Liver (tissue), 9 donors: ENCODE data around the gene CDH4. TPM values are rescaled to one million over a fixed set of nuclear protein-coding genes. Genes with fewer than 3 reads are reported as not detected.

Experiments
- DNase-seq: peaks from one replicate; pipeline ENCODE4 v3.0.0-alpha.2; 2017; ENCODE audit warnings: low spot score
- H3K27ac ChIP-seq, 2 donors: one replicate each; pipeline ENCODE4 v1.7.0; 2013; ENCODE audit warnings: inconsistent platforms in 2 of 2, low read length in 2 of 2, control low read depth in 1 of 2, low read depth in 1 of 2, mild to moderate bottlenecking in 1 of 2
- H3K27me3 ChIP-seq, 4 donors: one replicate each; pipeline versions ENCODE4 v1.6.1 to v1.7.0; 2013; ENCODE audit warnings: low read length in 3 of 4, inconsistent platforms in 1 of 4, mild to moderate bottlenecking in 1 of 4, moderate library complexity in 1 of 4; ENCODE audit not compliant: control insufficient read depth in 4 of 4, insufficient read depth in 4 of 4
- H3K36me3 ChIP-seq, 4 donors: one replicate each; pipeline versions ENCODE4 v1.6.1 to v1.7.0; 2013; ENCODE audit warnings: low read length in 3 of 4, mild to moderate bottlenecking in 3 of 4, low read depth in 1 of 4, moderate library complexity in 1 of 4; ENCODE audit not compliant: control insufficient read depth in 4 of 4, insufficient read depth in 3 of 4
- H3K4me1 ChIP-seq, 4 donors: one replicate each; pipeline versions ENCODE4 v1.6.1 to v1.7.0; 2013; ENCODE audit warnings: low read length in 3 of 4, mild to moderate bottlenecking in 3 of 4, moderate library complexity in 1 of 4; ENCODE audit not compliant: control insufficient read depth in 4 of 4, insufficient read depth in 4 of 4
- H3K4me3 ChIP-seq, 3 donors: one replicate each; pipeline versions ENCODE4 v1.6.1 to v1.7.0; 2013; ENCODE audit warnings: low read length in 3 of 3, control low read depth in 1 of 3, low read depth in 1 of 3, mild to moderate bottlenecking in 1 of 3
- H3K9ac ChIP-seq, 2 donors: one replicate each; pipeline ENCODE4 v1.7.0; 2013; ENCODE audit warnings: low read length in 2 of 2, mild to moderate bottlenecking in 2 of 2, moderate library complexity in 2 of 2, control low read depth in 1 of 2, low read depth in 1 of 2
- H3K9me3 ChIP-seq, 4 donors: one replicate each; pipeline versions ENCODE4 v1.6.1 to v1.7.0; 2013; ENCODE audit warnings: low read length in 3 of 4; ENCODE audit not compliant: control insufficient read depth in 4 of 4
- EGR1 ChIP-seq, 2 donors: IDR thresholded peaks; 2 replicates each; pipeline ENCODE4 v1.6.1; 2016 to 2018; ENCODE audit warnings: antibody characterized with exemption in 2 of 2, low read depth in 2 of 2
- FOXA1 ChIP-seq: IDR thresholded peaks from 2 replicates; pipeline ENCODE4 v1.6.1; 2016; ENCODE audit warnings: antibody characterized with exemption
- FOXA2 ChIP-seq: IDR thresholded peaks from 2 replicates; pipeline ENCODE4 v1.6.1; 2016; ENCODE audit warnings: antibody characterized with exemption
- GABPA ChIP-seq, 2 donors: IDR thresholded peaks in 1 of 2; conservative IDR thresholded peaks in 1 of 2; 2 replicates each; pipeline ENCODE4 v1.6.1; 2016; ENCODE audit warnings: antibody characterized with exemption in 2 of 2, mild to moderate bottlenecking in 1 of 2, moderate library complexity in 1 of 2
- HNF4A ChIP-seq, 2 donors: conservative IDR thresholded peaks; 2 replicates each; pipeline ENCODE4 v1.6.1; 2016; ENCODE audit warnings: antibody characterized with exemption in 2 of 2, mild to moderate bottlenecking in 2 of 2
- HNF4G ChIP-seq: IDR thresholded peaks from 2 replicates; pipeline ENCODE4 v1.6.1; 2016; ENCODE audit warnings: antibody characterized with exemption
- JUND ChIP-seq, 2 donors: IDR thresholded peaks; 2 replicates each; pipeline ENCODE4 v1.6.1; 2016; ENCODE audit warnings: antibody characterized with exemption in 2 of 2
- NR2F2 ChIP-seq: IDR thresholded peaks from 2 replicates; pipeline ENCODE4 v1.6.1; 2016; ENCODE audit warnings: antibody characterized with exemption
- YY1 ChIP-seq: IDR thresholded peaks from 2 replicates; pipeline ENCODE4 v1.6.1; 2016; ENCODE audit warnings: antibody characterized with exemption, mild to moderate bottlenecking
- WGBS: extraction: QIAGEN DNeasy Blood & Tissue Kit; methylation state at CpG from one replicate; pipeline ENCODE4 v1.1.7; 2013; 5-methylcytosine and 5-hydroxymethylcytosine counted together
- polyA plus RNA-seq, 2 donors: library from polyadenylated mRNA; stranded (reverse) in 1 of 2; unstranded in 1 of 2; fragments of 200-250 nt in 1 of 2; fragments of >200 nt in 1 of 2; fragmentation: Nextera tagmentation in 1 of 2; extraction: Ambion mirVana in 1 of 2; gene quantifications; one replicate each; pipeline versions ENCODE4 v1.2.1 to v1.2.3, GENCODE V29; 2013 to 2015
- total RNA-seq, 2 donors: library from RNA; depleted of rRNA; stranded (reverse); fragments of >200 nt; gene quantifications; one replicate each; pipeline ENCODE4 v1.2.3, GENCODE V29; 2014
- TF ChIP-seq, protein P1 (sequence below): IDR thresholded peaks from 2 replicates; pipeline ENCODE4 v1.6.1; 2016; ENCODE audit warnings: antibody characterized with exemption
- TF ChIP-seq, protein P2 (sequence below): IDR thresholded peaks from 2 replicates; pipeline ENCODE4 v1.6.1; 2016; ENCODE audit warnings: antibody characterized with exemption, mild to moderate bottlenecking
- TF ChIP-seq, protein P3 (sequence below): IDR thresholded peaks from 2 replicates; pipeline ENCODE4 v1.6.1; 2016; ENCODE audit warnings: antibody characterized with exemption
- TF ChIP-seq, protein P4 (sequence below): fragments of 150-350 bp; IDR thresholded peaks from 2 replicates; pipeline ENCODE4 v1.5.1; 2017; ENCODE audit warnings: improper control_type of control experiment, low read depth, low read length; ENCODE audit not compliant: missing input control
- donor health status: healthy.
- donor health status: healthy.
- donor health status: healthy.
- donor health status: healthy.
- donor health status: healthy.

Gene CDH4
- total and polyA plus RNA-seq, 4 donors: 0.03 to 0.25 (median 0.19) TPM; not detected in 1

DNA sequence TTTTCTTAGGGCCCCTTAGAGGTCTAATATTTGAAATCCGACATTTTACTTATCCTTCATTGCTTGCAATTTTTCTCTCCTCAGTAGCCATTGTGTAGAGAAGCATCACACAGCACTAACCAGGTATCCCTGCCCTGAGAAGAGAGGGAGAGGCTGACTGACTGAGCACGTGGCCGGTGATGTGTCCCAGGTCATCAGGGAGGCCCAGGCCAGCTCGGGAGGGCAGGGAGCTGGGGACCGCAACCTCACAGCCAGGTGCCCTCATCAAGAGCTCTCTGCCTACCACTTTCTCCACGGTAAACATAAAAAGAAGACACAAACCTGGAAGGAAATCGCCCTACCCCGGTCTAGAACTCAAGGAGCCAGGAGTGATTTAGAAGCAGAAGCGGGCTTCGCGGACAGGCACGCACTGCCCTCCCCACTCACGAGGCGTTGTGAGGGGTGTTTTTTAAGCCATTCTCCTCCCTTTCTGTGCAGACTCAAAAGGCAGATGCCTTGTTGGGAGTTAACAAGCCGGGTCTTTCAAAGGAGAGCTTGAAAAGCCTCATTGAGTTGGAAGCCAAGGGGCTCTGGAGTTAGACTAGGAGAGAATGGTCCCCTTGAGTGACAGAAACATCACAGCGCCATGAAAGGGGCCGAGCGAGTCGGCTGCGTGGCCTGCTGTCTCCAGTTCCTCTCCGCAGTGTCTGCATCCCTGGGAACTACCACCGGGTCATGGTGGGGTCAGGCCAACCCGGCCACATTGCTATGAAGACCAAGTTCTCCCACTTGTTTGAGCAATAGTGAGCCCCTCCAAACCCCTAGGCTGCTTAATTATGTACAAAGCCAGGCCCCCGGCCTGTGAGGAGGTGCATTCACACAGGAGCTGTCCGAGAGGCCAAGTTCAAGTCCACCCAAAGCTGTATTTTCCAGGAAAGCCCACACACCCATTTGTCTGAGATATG is 285.4 kb downstream of the CDH4 start:
- Histone ChIP-seq H3K4me1 (no peaks in the 10 kb centered on the region), H3K27ac (no peak overlapping the region), H3K4me3 (no peak overlapping the region), H3K36me3 (no peaks in the 10 kb centered on the region), H3K9ac (no peak overlapping the region), H3K27me3 (no peaks in the 10 kb centered on the region), H3K9me3 (no peaks in the 10 kb centered on the region)
- TF ChIP-seq HNF4G: no peak
- TF ChIP-seq YY1: no peak
- no peak for TF ChIP-seq HNF4A (conservative IDR thresholded peaks at IDR 0.05)
- TF ChIP-seq, protein P1, sequence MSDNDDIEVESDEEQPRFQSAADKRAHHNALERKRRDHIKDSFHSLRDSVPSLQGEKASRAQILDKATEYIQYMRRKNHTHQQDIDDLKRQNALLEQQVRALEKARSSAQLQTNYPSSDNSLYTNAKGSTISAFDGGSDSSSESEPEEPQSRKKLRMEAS: no peak
- TF ChIP-seq FOXA1: no peak
- no peak for TF ChIP-seq JUND (IDR thresholded peaks at IDR 0.05)
- WGBS: 72% methylated on average over 25 of the region's 25 CpGs
- DNase-seq: no peak

DNA sequence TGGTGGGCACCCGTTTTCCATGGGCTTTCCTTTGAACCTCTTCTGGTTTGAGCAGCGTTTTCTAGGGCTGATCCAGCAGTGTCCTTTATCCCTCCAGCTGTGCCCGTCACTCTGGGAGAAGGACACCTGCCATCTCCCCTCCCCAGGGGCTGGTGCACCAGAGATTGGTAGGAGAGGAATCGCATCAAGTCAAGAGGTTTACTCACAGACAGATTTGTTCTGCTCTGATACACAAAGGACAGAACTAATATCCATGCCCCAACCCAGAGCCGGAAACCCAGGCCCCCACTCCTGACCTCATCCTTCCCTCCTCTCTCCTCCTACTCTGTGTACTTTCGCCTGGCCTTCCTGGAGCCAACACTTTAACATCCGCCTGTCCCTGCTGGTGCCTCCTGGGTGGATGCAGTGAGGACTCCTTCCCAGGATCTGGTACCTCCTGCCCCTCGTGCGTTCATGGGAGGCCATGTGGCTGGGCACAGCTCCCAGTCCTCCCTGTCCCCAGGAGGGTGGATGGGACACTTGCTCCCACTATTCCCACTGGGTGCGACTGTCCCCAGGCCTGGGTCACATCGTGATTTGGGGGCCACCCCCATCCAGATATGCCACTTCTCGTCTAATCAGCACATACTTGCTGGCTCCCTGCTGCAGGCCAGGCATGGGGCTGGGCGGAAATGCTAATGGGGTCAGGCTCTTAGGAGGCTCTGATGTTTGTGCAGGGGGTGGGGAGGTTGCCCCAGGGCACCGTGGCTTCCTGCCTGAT is 286.3 kb downstream of the CDH4 start:
- H3K36me3 ChIP-seq: no peaks in the 10 kb centered on the region
- H3K27ac ChIP-seq: no peak overlapping the region
- no peak for DNase-seq
- H3K9me3 ChIP-seq: no peaks in the 10 kb centered on the region
- no peak overlapping the region for H3K4me3 ChIP-seq
- H3K27me3 ChIP-seq: no peaks in the 10 kb centered on the region
- no peaks in the 10 kb centered on the region for H3K4me1 ChIP-seq
- no peak overlapping the region for H3K9ac ChIP-seq
- TF ChIP-seq, protein P2, sequence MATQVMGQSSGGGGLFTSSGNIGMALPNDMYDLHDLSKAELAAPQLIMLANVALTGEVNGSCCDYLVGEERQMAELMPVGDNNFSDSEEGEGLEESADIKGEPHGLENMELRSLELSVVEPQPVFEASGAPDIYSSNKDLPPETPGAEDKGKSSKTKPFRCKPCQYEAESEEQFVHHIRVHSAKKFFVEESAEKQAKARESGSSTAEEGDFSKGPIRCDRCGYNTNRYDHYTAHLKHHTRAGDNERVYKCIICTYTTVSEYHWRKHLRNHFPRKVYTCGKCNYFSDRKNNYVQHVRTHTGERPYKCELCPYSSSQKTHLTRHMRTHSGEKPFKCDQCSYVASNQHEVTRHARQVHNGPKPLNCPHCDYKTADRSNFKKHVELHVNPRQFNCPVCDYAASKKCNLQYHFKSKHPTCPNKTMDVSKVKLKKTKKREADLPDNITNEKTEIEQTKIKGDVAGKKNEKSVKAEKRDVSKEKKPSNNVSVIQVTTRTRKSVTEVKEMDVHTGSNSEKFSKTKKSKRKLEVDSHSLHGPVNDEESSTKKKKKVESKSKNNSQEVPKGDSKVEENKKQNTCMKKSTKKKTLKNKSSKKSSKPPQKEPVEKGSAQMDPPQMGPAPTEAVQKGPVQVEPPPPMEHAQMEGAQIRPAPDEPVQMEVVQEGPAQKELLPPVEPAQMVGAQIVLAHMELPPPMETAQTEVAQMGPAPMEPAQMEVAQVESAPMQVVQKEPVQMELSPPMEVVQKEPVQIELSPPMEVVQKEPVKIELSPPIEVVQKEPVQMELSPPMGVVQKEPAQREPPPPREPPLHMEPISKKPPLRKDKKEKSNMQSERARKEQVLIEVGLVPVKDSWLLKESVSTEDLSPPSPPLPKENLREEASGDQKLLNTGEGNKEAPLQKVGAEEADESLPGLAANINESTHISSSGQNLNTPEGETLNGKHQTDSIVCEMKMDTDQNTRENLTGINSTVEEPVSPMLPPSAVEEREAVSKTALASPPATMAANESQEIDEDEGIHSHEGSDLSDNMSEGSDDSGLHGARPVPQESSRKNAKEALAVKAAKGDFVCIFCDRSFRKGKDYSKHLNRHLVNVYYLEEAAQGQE: no peak
- TF ChIP-seq, protein P3, sequence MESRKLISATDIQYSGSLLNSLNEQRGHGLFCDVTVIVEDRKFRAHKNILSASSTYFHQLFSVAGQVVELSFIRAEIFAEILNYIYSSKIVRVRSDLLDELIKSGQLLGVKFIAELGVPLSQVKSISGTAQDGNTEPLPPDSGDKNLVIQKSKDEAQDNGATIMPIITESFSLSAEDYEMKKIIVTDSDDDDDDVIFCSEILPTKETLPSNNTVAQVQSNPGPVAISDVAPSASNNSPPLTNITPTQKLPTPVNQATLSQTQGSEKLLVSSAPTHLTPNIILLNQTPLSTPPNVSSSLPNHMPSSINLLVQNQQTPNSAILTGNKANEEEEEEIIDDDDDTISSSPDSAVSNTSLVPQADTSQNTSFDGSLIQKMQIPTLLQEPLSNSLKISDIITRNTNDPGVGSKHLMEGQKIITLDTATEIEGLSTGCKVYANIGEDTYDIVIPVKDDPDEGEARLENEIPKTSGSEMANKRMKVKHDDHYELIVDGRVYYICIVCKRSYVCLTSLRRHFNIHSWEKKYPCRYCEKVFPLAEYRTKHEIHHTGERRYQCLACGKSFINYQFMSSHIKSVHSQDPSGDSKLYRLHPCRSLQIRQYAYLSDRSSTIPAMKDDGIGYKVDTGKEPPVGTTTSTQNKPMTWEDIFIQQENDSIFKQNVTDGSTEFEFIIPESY: no peak
- TF ChIP-seq NR2F2: no peak
- TF ChIP-seq FOXA2: no peak
- TF ChIP-seq HNF4A (conservative IDR thresholded peaks at IDR 0.05): no peak
- TF ChIP-seq, protein P4, sequence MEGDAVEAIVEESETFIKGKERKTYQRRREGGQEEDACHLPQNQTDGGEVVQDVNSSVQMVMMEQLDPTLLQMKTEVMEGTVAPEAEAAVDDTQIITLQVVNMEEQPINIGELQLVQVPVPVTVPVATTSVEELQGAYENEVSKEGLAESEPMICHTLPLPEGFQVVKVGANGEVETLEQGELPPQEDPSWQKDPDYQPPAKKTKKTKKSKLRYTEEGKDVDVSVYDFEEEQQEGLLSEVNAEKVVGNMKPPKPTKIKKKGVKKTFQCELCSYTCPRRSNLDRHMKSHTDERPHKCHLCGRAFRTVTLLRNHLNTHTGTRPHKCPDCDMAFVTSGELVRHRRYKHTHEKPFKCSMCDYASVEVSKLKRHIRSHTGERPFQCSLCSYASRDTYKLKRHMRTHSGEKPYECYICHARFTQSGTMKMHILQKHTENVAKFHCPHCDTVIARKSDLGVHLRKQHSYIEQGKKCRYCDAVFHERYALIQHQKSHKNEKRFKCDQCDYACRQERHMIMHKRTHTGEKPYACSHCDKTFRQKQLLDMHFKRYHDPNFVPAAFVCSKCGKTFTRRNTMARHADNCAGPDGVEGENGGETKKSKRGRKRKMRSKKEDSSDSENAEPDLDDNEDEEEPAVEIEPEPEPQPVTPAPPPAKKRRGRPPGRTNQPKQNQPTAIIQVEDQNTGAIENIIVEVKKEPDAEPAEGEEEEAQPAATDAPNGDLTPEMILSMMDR: no peak
- TF ChIP-seq EGR1 (IDR thresholded peaks at IDR 0.05; ENCODE audit: low read depth in 2 of 2): no peak
- TF ChIP-seq YY1: no peak
- TF ChIP-seq HNF4G: no peak
- TF ChIP-seq, protein P1: no peak
- TF ChIP-seq GABPA (IDR thresholded peaks at IDR 0.05 in 1 of 2, conservative IDR thresholded peaks at IDR 0.05 in 1 of 2): no peak
- WGBS: 63% methylated on average over 14 of the region's 14 CpGs
